Central memory CD8-positive, alpha-beta T cell (primary cell): Measurements from ENCODE around the gene ELN.

Experiments used
- ATAC-seq: fragments of 150-1000 bp; cut with Tn5 transposase; replicated peaks from 2 replicates; pipeline ENCODE4 v1.10.0; 2022; ENCODE audit warnings: mild to moderate bottlenecking, moderate FRiP score, moderate number of reproducible peaks; ENCODE audit not compliant: poor library complexity, severe bottlenecking; ENCODE audit errors: extremely low read depth
- DNase-seq, 2 donors: peaks; one replicate each; pipeline ENCODE4 v3.0.0; 2021; ENCODE audit warnings: low spot score in 2 of 2
- H3K27ac Mint-ChIP-seq: one replicate; pipeline ENCODE4 v1.8.0; 2022; ENCODE audit warnings: low read depth, mild to moderate bottlenecking, moderate library complexity, mixed read lengths
- H3K27me3 Mint-ChIP-seq: one replicate; pipeline ENCODE4 v1.8.0; 2022; ENCODE audit warnings: mixed read lengths
- H3K36me3 Mint-ChIP-seq: one replicate; pipeline ENCODE4 v1.8.0; 2022; ENCODE audit warnings: mild to moderate bottlenecking, moderate library complexity, mixed read lengths; ENCODE audit not compliant: insufficient read depth
- H3K4me1 Mint-ChIP-seq: one replicate; pipeline ENCODE4 v1.8.0; 2022; ENCODE audit warnings: mixed read lengths
- H3K4me3 Mint-ChIP-seq: one replicate; pipeline ENCODE4 v1.8.0; 2022; ENCODE audit warnings: mild to moderate bottlenecking, moderate library complexity, mixed read lengths
- H3K9me3 Mint-ChIP-seq: one replicate; pipeline ENCODE4 v1.8.0; 2022; ENCODE audit warnings: mixed read lengths

The ELN gene

GRCh38 chr7:74105992-74106391 is 78.0 kb downstream of the ELN start:
- Mint-ChIP-seq H3K4me3 (no peak overlapping the region), H3K27me3 (no peaks in the 10 kb centered on the region), H3K4me1 (no peaks in the 10 kb centered on the region), H3K9me3 (no peaks in the 10 kb centered on the region), H3K36me3 (peaks cover 25% of the 10 kb centered on the region), H3K27ac (no peak overlapping the region)
- ATAC-seq: no peak
- no peak for DNase-seq

DNA sequence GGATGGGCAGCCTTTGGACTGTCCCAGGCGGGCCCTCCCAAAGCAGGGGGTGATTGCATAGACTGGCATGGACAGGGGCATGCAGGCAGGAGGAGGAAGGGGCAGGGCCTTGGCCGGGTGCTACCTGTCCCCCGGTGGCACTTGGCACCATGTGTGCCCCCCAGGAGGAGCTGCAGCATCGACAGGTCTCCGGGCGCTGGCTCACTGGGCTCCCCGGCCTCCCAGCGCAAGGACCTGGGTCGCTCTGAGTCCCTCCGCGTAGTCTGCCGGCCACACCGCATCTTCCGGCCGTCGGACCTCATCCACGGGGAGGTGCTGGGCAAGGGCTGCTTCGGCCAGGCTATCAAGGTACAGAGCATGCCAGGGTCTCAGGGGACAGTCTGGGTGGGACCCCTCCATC is 78.9 kb downstream of the ELN start:
- Mint-ChIP-seq H3K9me3 (no peaks in the 10 kb centered on the region), H3K27ac (no peak overlapping the region), H3K36me3 (peaks cover 32% of the 10 kb centered on the region)

DNA sequence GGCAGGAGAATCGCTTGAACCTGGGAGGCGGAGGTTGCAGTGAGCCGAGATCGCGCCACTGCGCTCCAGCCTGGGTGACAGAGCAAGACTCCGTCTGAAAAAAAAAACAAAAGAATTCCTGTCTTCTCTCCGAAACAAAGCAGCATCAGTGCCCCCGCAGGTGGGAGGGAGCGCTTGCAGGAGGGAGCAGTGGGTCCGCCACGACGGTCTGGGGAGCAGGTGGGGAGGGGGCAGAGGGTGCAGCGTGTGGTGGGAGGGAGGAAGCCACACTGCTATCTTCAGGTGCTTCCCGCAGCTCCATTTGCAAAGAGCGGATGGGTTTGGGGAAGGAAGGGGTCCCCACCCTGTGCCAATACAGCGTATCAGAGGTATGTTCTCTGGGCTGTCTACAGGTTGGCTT is 87.4 kb downstream of the ELN start:
- Mint-ChIP-seq H3K36me3 (peaks cover 35% of the 10 kb centered on the region), H3K4me3 (no peak overlapping the region), H3K9me3 (no peaks in the 10 kb centered on the region), H3K27ac (no peak overlapping the region), H3K4me1 (no peaks in the 10 kb centered on the region), H3K27me3 (no peaks in the 10 kb centered on the region)
- DNase-seq (no peak), ATAC-seq (no peak)

More for the DNA sequence above, 78.9 kb downstream of the ELN start:
- no peak for ATAC-seq
- H3K4me1 Mint-ChIP-seq: no peaks in the 10 kb centered on the region
- DNase-seq: no peak
- H3K4me3 Mint-ChIP-seq: no peak overlapping the region
- H3K27me3 Mint-ChIP-seq: no peaks in the 10 kb centered on the region

- ATAC-seq: no peak
- no peak overlapping the region for H3K27ac Mint-ChIP-seq
- DNase-seq: no peak
- H3K4me3 Mint-ChIP-seq: no peak overlapping the region
- no peaks in the 10 kb centered on the region for H3K4me1 Mint-ChIP-seq
- no peaks in the 10 kb centered on the region for H3K9me3 Mint-ChIP-seq
- no peaks in the 10 kb centered on the region for H3K27me3 Mint-ChIP-seq
- H3K36me3 Mint-ChIP-seq: peaks cover 29% of the 10 kb centered on the region
Observed at GRCh38 chr7:74116356-74116755, 88.4 kb downstream of the ELN start.
